NCI-H1930 (cell line): ENCODE measurements around the gene SHOX.

Experiments used
- DNase-seq, 2 experiments: peaks; one replicate each; lab custom pipeline; 2025; lab: John Stamatoyannopoulos, UW

The SHOX gene

GRCh38 chrX:666762-667720 is 36.5 kb downstream of the SHOX start:
- DNase-seq: no peak

GRCh38 chrX:670645-671044 is 40.1 kb downstream of the SHOX start:
- DNase-seq: no peak

GRCh38 chrX:672931-673330 is 42.3 kb downstream of the SHOX start:
- no peak for DNase-seq

GRCh38 chrX:675279-675954 is 44.8 kb downstream of the SHOX start:
- DNase-seq: no peak

GRCh38 chrX:675955-676295 is 45.3 kb downstream of the SHOX start:
- DNase-seq: no peak

- no peak for DNase-seq
Observed at GRCh38 chrX:677376-677775, 46.8 kb downstream of the SHOX start.

GRCh38 chrX:679291-679979 is 48.8 kb downstream of the SHOX start:
- DNase-seq: no peak

- DNase-seq: no peak
Observed at GRCh38 chrX:680062-680461, 49.5 kb downstream of the SHOX start.

GRCh38 chrX:681989-682388 is 51.4 kb downstream of the SHOX start:
- DNase-seq: no peak

- DNase-seq: no peak
Observed at GRCh38 chrX:682892-683291, 52.3 kb downstream of the SHOX start.

- DNase-seq: no peak
Observed at GRCh38 chrX:683576-683975, 53.0 kb downstream of the SHOX start.

- no peak for DNase-seq
Observed at GRCh38 chrX:685120-686032, 54.8 kb downstream of the SHOX start.

- DNase-seq: no peak
Observed at GRCh38 chrX:689983-690382, 59.4 kb downstream of the SHOX start.

GRCh38 chrX:694800-695199 is 64.2 kb downstream of the SHOX start:
- no peak for DNase-seq

- DNase-seq: no peak
Observed at GRCh38 chrX:698206-698605, 67.6 kb downstream of the SHOX start.

GRCh38 chrX:700936-701335 is 70.3 kb downstream of the SHOX start:
- DNase-seq: no peak

GRCh38 chrX:701673-702072 is 71.1 kb downstream of the SHOX start:
- DNase-seq: no peak

GRCh38 chrX:703466-703865 is 72.9 kb downstream of the SHOX start:
- DNase-seq: no peak

GRCh38 chrX:703866-704265 is 73.3 kb downstream of the SHOX start:
- DNase-seq: no peak
